Measurements from ENCODE around the gene DRD3.

GRCh38 chr3:114171677-114172076, 7.2 kb downstream of the DRD3 start:
- no peak for TF ChIP-seq NFRKB (IDR thresholded peaks at IDR 0.05)
- TF ChIP-seq SP1 (IDR thresholded peaks at IDR 0.05), result no peak
- TF ChIP-seq FOXK2 (IDR thresholded peaks at IDR 0.05), result no peak
- TF ChIP-seq HDGF (IDR thresholded peaks at IDR 0.05; ENCODE audit: borderline replicate concordance), result no peak
- TF ChIP-seq TARDBP (IDR thresholded peaks at IDR 0.05), result no peak
- TF ChIP-seq PKNOX1 (IDR thresholded peaks at IDR 0.05), result no peak

Measured in HEK293T (cell line).